GM21717 (cell line): ENCODE measurements around the gene ACOXL.

Experiments used
- ATAC-seq: cut with Tn5 transposase; IDR thresholded peaks from one replicate; pipeline ENCODE4 v1.9.1; 2021; ENCODE audit warnings: mild to moderate bottlenecking, moderate library complexity; ENCODE audit not compliant: unreplicated experiment

ACOXL gene

GRCh38 chr2:110994250-110994961 is 262.0 kb downstream of the ACOXL start:
- ATAC-seq: no peak

- ATAC-seq: no peak
Observed at GRCh38 chr2:110995911-110996310, 263.5 kb downstream of the ACOXL start.

GRCh38 chr2:110997331-110998045 is 265.1 kb downstream of the ACOXL start:
- no peak for ATAC-seq

GRCh38 chr2:110998311-110998710 is 265.9 kb downstream of the ACOXL start:
- ATAC-seq: no peak

GRCh38 chr2:110999626-111000025 is 267.3 kb downstream of the ACOXL start:
- ATAC-seq: no peak

- ATAC-seq: no peak
Observed at GRCh38 chr2:111005307-111005706, 272.9 kb downstream of the ACOXL start.

- no peak for ATAC-seq
Observed at GRCh38 chr2:111005821-111006220, 273.4 kb downstream of the ACOXL start.

- no peak for ATAC-seq
Observed at GRCh38 chr2:111007757-111008688, 275.6 kb downstream of the ACOXL start.

GRCh38 chr2:111011218-111011617 is 278.8 kb downstream of the ACOXL start:
- ATAC-seq: no peak

GRCh38 chr2:111015283-111015995 is 283.1 kb downstream of the ACOXL start:
- ATAC-seq: no peak

GRCh38 chr2:111017034-111017622 is 284.8 kb downstream of the ACOXL start:
- ATAC-seq: no peak

GRCh38 chr2:111017909-111018308 is 285.5 kb downstream of the ACOXL start:
- no peak for ATAC-seq

GRCh38 chr2:111019381-111019780 is 287.0 kb downstream of the ACOXL start:
- no peak for ATAC-seq

GRCh38 chr2:111022633-111023032 is 290.3 kb downstream of the ACOXL start:
- no peak for ATAC-seq

- ATAC-seq: no peak
Observed at GRCh38 chr2:111024496-111024895, 292.1 kb downstream of the ACOXL start.

GRCh38 chr2:111025288-111025687 is 292.9 kb downstream of the ACOXL start:
- ATAC-seq: no peak

- no peak for ATAC-seq
Observed at GRCh38 chr2:111028720-111029119, 296.3 kb downstream of the ACOXL start.

GRCh38 chr2:111029181-111029927 is 297.0 kb downstream of the ACOXL start:
- no peak for ATAC-seq

- ATAC-seq: peak; percentile 58
Observed at GRCh38 chr2:111030260-111030891, 298.0 kb downstream of the ACOXL start.
